Pancreas (tissue), 10 donors: ENCODE results near the gene ACSS3. TPM values are rescaled to one million over a fixed set of nuclear protein-coding genes. Genes with fewer than 3 reads are reported as not detected.

ENCODE experiments used
- ATAC-seq, 4 donors: fragments of 200-7000 bp; cut with Tn5 transposase; one replicate each; pipeline versions ENCODE4 v1.8.0 to v1.9.1; 2020; ENCODE audit warnings: mild to moderate bottlenecking in 4 of 4, moderate library complexity in 4 of 4
- DNase-seq, 6 donors: peaks; one replicate each; pipeline ENCODE4 v3.0.0-alpha.2; 2020
- FAIRE-seq: peaks from 2 replicates; lab custom pipeline; 2012; peaks lifted over from hg19 to GRCh38; lab: Jason Lieb, UNC
- H3K27ac ChIP-seq, 4 donors: fragments of 200-600 bp; sonication (generic); 1 replicate in 3 of 4; 2 replicates in 1 of 4; pipeline versions ENCODE4 v1.5.0 to v1.8.0; 2020
- H3K27me3 ChIP-seq, 4 donors: fragments of 200-600 bp; one replicate each; pipeline ENCODE4 v1.8.0; 2021
- H3K36me3 ChIP-seq, 3 donors: fragments of 200-600 bp; sonication (generic) in 1 of 3; one replicate each; pipeline versions ENCODE4 v1.5.0 to v1.8.0; 2020 to 2021
- H3K4me1 ChIP-seq, 3 donors: fragments of 200-600 bp; one replicate each; pipeline ENCODE4 v1.8.0; 2021
- H3K4me3 ChIP-seq, 4 donors: fragments of 200-600 bp; sonication (generic) in 2 of 4; one replicate each; pipeline versions ENCODE4 v1.5.0 to v1.8.0; 2020 to 2021
- H3K9me3 ChIP-seq, 4 donors: fragments of 200-600 bp; one replicate each; pipeline ENCODE4 v1.8.0; 2021
- CTCF ChIP-seq, 4 donors: fragments of 200-600 bp; sonication (generic) in 3 of 4; IDR thresholded peaks; one replicate each; pipeline versions ENCODE4 v1.5.0 to v1.8.0; 2021; ENCODE audit warnings: antibody characterized with exemption in 4 of 4
- WGBS, 2 donors: extraction: QIAGEN DNeasy Blood & Tissue Kit; methylation state at CpG; one replicate each; pipeline ENCODE4 v1.1.7; 2013; 5-methylcytosine and 5-hydroxymethylcytosine counted together
- intact Hi-C, 3 donors: fragments of 100-400 bp; cut with DNase I; formaldehyde crosslinking; loops; one replicate each; pipeline versions ENCODE4 v1.11.1 to v1.14.2; 2022
- microRNA-seq, 2 donors: library from miRNA; unstranded; fragments of <30 nt; microRNA quantifications; one replicate each; pipeline versions ENCODE4 to v1.1.0, GENCODE V29; 2019 to 2020
- polyA plus RNA-seq, 2 donors: library from polyadenylated mRNA; stranded (reverse); fragments of 200-250 nt; gene quantifications; one replicate each; pipeline ENCODE4 v1.2.3, GENCODE V29; 2013
- total RNA-seq, 6 donors: library from RNA; stranded (reverse); fragmentation: NEBNext Ultra II Directional in 4 of 6; extraction: Animal tissue kit (Norgen Biotek cat#: 25700) in 4 of 6; gene quantifications; one replicate each; pipeline versions ENCODE4 v1.2.1 to v1.2.4, GENCODE V29; 2021 to 2023
- donor health status: healthy with polysubstance abuse.
- donor health status: DM: no; HTN: no; CAD: no; lungs with moderate emphysema.
- donor health status: DM: no; HTN: no; CAD: no.
- donor health status: control.
- donor health status: control.
- donor health status: Bipolar disorder and iron deficiency.
- donor health status: DM: yes; HTN: yes; CAD: no.
- donor health status: DM: no; HTN: no; CAD: no.
- donor health status: DM: no; HTN: no; CAD: no.
- donor health status: DM: yes; HTN: yes; CAD: no.

ACSS3 gene
- total and polyA plus RNA-seq, 8 donors, result 1.4 to 5.6 (median 2.2) TPM

DNA sequence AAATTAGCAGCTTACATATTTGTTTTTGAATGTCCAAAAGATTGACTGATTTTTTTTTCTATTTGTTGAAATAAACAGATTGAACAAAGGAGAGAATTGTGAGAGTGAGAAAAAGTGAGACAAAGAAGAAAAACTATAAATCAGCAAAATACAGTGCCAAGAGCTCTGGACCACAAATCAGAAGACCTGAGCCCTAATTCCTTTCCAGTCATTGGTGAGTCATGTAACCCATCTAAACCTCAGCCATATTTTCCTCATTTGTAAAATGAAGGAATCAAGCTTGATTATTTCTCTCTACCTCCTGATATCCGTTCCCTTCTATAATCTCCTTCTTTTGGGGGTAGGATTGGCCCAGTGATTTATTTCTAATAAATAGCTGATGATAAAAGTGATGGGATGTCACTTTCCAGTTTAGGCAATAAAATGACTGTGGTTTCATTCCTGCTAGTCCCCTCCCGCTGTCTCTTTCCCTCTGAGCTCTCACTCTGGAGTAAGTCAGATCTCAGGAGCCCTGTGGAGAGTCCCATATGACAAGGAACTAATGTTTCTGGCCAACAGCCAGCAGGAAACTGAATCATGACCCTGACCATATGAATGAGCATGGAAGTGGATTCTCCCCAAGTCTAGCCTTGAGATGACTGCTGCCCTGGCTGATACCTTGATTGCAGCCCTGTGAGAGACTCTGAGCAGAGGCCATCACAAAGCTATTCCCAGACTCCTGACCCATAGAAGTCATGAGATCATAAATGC, 218.9 kb downstream of the ACSS3 start:
- no peaks in the 10 kb centered on the region for H3K9me3 ChIP-seq
- no peaks in the 10 kb centered on the region for H3K27me3 ChIP-seq
- TF ChIP-seq CTCF (IDR thresholded peaks at IDR 0.05), result no peak

GRCh38 chr12:81297601-81298000, 219.7 kb downstream of the ACSS3 start:
- H3K27me3 ChIP-seq, result no peaks in the 10 kb centered on the region
- DNase-seq (no peak), FAIRE-seq (no peak), ATAC-seq (no peak)
- no peak for TF ChIP-seq CTCF (IDR thresholded peaks at IDR 0.05)
- intact Hi-C loops, result no loop called here
- no peaks in the 10 kb centered on the region for H3K4me1 ChIP-seq
- H3K4me3 ChIP-seq, result no peak overlapping the region
- no peak overlapping the region for H3K27ac ChIP-seq
- no peaks in the 10 kb centered on the region for H3K36me3 ChIP-seq
- WGBS, 2 donors, result 54 to 59% methylated on average over 3 of the region's 3 CpGs
- no peaks in the 10 kb centered on the region for H3K9me3 ChIP-seq

More for the DNA sequence above, 218.9 kb downstream of the ACSS3 start:
- DNase-seq, result no peak
- no peak for FAIRE-seq
- 55 to 67% methylated on average over 2 of the region's 2 CpGs for WGBS, 2 donors
- Histone ChIP-seq H3K4me3 (no peak overlapping the region), H3K4me1 (no peaks in the 10 kb centered on the region), H3K27ac (no peak overlapping the region), H3K36me3 (no peaks in the 10 kb centered on the region)
- intact Hi-C loops, result no loop called here
- ATAC-seq, result no peak

DNA sequence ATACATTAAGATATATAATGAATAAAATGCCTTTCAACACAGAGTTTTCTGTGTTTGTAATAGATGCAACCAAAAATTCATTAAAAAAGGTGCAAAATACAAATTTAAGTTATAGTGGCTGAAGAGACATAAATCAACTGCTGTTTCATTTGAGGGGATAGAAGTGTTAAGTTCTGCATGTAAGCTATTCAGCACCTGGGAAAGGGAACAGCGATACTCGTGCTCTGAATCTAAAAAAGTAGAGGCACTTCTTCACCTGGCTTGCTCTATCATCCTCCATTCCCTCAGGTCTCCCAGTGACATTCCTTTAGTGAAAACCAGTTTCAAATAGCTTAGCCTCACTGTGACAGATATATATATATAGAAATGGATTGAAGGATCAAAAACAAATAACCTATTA, 222.6 kb downstream of the ACSS3 start:
- no peak for DNase-seq
- intact Hi-C loops, result no loop called here

GRCh38 chr12:81303935-81304334, 226.1 kb downstream of the ACSS3 start:
- TF ChIP-seq CTCF (IDR thresholded peaks at IDR 0.05), result no peak
- H3K27ac ChIP-seq, result no peak overlapping the region
- intact Hi-C loops, result no loop called here
- WGBS, 2 donors, result 74 to 91% methylated on average over 3 of the region's 3 CpGs
- H3K9me3 ChIP-seq, result no peaks in the 10 kb centered on the region
- ATAC-seq (no peak), FAIRE-seq (no peak), DNase-seq (no peak)
- H3K36me3 ChIP-seq, result no peaks in the 10 kb centered on the region
- no peaks in the 10 kb centered on the region for H3K4me1 ChIP-seq
- H3K4me3 ChIP-seq, result no peak overlapping the region
- H3K27me3 ChIP-seq, result no peaks in the 10 kb centered on the region

More for the DNA sequence above, 222.6 kb downstream of the ACSS3 start:
- no peak overlapping the region for H3K4me3 ChIP-seq
- H3K9me3 ChIP-seq, result no peaks in the 10 kb centered on the region
- WGBS, 2 donors, result 27 to 31% methylated on average over 2 of the region's 2 CpGs
- H3K36me3 ChIP-seq, result no peaks in the 10 kb centered on the region
- H3K27me3 ChIP-seq, result no peaks in the 10 kb centered on the region
- no peak for ATAC-seq
- H3K27ac ChIP-seq, result no peak overlapping the region
- FAIRE-seq, result no peak
- no peak for TF ChIP-seq CTCF (IDR thresholded peaks at IDR 0.05)
- H3K4me1 ChIP-seq, result no peaks in the 10 kb centered on the region

Small RNAs within 50 kb of the gene (microRNA-seq; reads per million reads assigned to microRNA genes)
- 0 reads per million in 2 donors for gene MIR4699

Other genes starting within 250 kb of the ACSS3 start
- 1 to 10 TPM in 1 of 6 donors, under 1 TPM in 5; 0.12 to 1.5 (median 0.64) TPM for gene LIN7A, start 140.1 kb upstream of the ACSS3 start, total RNA-seq
- under 1 TPM; 0.19 to 0.77 TPM for gene LIN7A, start 140.1 kb upstream of the ACSS3 start, polyA plus RNA-seq